GM06990 (cell line): ENCODE results near the gene F2RL1.

Experiments
- DNase-seq: peaks from one replicate; pipeline ENCODE4 v3.0.0-alpha.2; 2011; ENCODE audit not compliant: insufficient read length; ENCODE audit errors: extremely low read depth
- H3K27me3 ChIP-seq: replicated peaks from 2 replicates; pipeline ENCODE4 v1.6.0; 2011; ENCODE audit warnings: low read length; ENCODE audit not compliant: control insufficient read depth, insufficient read depth
- H3K36me3 ChIP-seq: 2 replicates; pipeline ENCODE4 v1.5.1; 2011; ENCODE audit warnings: low read length; ENCODE audit not compliant: control insufficient read depth, insufficient read depth
- H3K4me3 ChIP-seq: replicated peaks from 2 replicates; pipeline ENCODE4 v1.5.1; 2011; ENCODE audit warnings: low read depth, mild to moderate bottlenecking, control low read depth, low read length
- CTCF ChIP-seq: IDR thresholded peaks from 2 replicates; pipeline ENCODE4 v1.5.1; 2011; ENCODE audit warnings: low read length, control low read depth, mild to moderate bottlenecking, inconsistent platforms; ENCODE audit not compliant: insufficient read depth, poor library complexity, severe bottlenecking

Gene F2RL1

GRCh38 chr5:76859591-76860247 lies 40.9 kb downstream of the F2RL1 start:
- no peak overlapping the region for H3K4me3 ChIP-seq
- H3K27me3 ChIP-seq, result no peaks in the 10 kb centered on the region
- TF ChIP-seq CTCF, result no peak
- DNase-seq, result no peak
- no peaks in the 10 kb centered on the region for H3K36me3 ChIP-seq

GRCh38 chr5:76861612-76862011 lies 42.8 kb downstream of the F2RL1 start:
- no peaks in the 10 kb centered on the region for H3K27me3 ChIP-seq
- no peaks in the 10 kb centered on the region for H3K36me3 ChIP-seq
- H3K4me3 ChIP-seq, result no peak overlapping the region
- TF ChIP-seq CTCF, result no peak
- no peak for DNase-seq

GRCh38 chr5:76863001-76863400 lies 44.2 kb downstream of the F2RL1 start:
- DNase-seq, result no peak
- no peak for TF ChIP-seq CTCF

GRCh38 chr5:76866503-76866902 lies 47.7 kb downstream of the F2RL1 start:
- Histone ChIP-seq H3K27me3 (no peaks in the 10 kb centered on the region), H3K36me3 (no peaks in the 10 kb centered on the region), H3K4me3 (no peak overlapping the region)
- TF ChIP-seq CTCF, result no peak
- DNase-seq, result no peak

More at GRCh38 chr5:76863001-76863400, 44.2 kb downstream of the F2RL1 start:
- Histone ChIP-seq H3K36me3 (no peaks in the 10 kb centered on the region), H3K4me3 (no peak overlapping the region), H3K27me3 (no peaks in the 10 kb centered on the region)

- no peaks in the 10 kb centered on the region for H3K27me3 ChIP-seq
- DNase-seq, result no peak
- H3K36me3 ChIP-seq, result no peaks in the 10 kb centered on the region
- TF ChIP-seq CTCF, result no peak
- no peak overlapping the region for H3K4me3 ChIP-seq
Observed at GRCh38 chr5:76867038-76867437, 48.2 kb downstream of the F2RL1 start.
